SK-N-MC (cell line): ENCODE data around the gene TUT4.

Experiments
- EZH2 ChIP-seq: fragments of 200-600 bp; sonication (generic); IDR thresholded peaks from one replicate; pipeline ENCODE4 v1.6.1; 2017; ENCODE audit warnings: antibody characterized with exemption
- POLR2AphosphoS5 ChIP-seq: IDR thresholded peaks from 2 replicates; pipeline ENCODE4 v1.6.1; 2012; ENCODE audit warnings: mild to moderate bottlenecking, low read depth, low read length, borderline replicate concordance

- TF ChIP-seq EZH2 (no peak), POLR2AphosphoS5 (no peak)
Observed at GRCh38 chr1:52444463-52444862, 108.4 kb downstream of the TUT4 start.
